Measurements from ENCODE around the gene PDE1C.
"Not testable (repeated sequence)": the region's sequence is repeated elsewhere in the genome, so short reads cannot be mapped to it uniquely, and the experiment has no call there.

The PDE1C gene

DNA sequence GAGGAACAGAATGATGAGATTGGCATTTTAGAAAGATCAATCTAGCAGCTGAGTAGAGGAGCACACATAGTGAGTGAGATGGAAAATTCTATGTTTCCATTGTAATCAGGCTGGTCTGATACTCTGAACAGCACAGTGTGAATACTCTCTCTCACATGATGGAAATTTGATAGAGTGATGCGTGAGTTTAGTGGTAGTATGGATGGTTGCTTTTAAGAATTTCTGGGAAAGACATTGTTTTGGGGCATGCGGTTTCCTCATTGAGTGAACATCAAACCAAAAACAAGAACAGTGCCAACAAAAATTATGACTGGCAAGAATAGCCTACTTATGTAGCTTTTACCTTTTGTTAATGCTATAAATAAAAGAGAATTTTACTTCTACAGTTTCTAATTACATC is 183.2 kb downstream of the PDE1C start:
- no peak for DNase-seq

DNA sequence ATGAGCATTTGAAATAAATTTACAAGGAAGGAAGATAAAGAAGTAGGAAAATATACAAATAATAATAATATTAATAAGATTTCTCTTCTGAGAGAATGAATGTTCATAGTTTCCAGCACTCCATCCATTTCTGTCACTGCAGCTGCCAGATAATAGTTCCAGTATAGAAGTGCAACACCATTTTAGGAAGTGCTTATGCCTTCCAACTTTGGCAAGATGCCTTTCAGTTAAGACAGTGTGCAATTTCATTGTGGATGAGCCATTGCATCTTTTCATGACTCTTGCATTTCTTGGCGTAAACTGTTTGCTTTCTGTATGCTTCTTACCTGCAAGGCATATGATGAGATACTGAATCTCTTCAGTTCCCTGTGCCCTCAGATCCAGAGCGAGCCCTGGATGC is 185.0 kb downstream of the PDE1C start:
- no peak for DNase-seq

DNA sequence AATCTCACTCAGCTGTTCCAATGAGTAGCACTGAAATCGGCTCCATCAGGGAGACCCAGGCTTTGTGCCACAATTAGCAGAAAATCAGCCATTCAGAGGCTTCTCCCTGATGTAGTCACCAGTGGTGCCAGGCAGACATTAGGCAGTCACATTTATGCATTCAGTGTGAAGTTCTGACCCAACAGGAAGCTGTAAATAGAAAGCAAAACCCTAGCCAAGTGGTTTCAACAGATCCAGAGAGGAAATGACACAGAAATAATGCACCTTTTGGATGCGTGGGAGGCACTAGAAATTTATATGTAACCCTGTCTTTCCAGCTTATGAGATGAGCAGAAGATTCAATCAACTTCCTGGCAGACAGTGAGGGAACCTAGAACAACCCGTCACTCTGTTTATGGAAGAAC is 186.4 kb downstream of the PDE1C start:
- DNase-seq = no peak

DNA sequence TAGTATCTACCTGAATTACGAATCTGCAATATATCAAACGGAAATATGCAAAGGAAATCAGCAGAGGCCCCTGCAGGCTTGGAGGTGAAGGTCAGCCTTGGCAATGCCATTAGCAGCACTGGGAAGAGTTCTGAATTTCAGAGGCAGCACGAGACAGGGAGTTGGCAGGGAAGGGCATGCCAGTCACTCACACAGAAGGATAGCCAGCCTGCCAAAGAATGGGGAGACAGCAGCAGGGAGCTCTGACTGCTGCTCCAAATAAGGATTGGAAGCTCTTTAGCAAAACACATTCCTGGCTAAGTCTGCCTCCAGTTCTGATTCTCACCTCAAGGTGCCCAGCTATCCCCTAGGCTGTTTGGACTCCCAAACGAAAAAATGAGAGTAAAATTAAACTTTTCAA is 188.0 kb downstream of the PDE1C start:
- DNase-seq = no peak

DNA sequence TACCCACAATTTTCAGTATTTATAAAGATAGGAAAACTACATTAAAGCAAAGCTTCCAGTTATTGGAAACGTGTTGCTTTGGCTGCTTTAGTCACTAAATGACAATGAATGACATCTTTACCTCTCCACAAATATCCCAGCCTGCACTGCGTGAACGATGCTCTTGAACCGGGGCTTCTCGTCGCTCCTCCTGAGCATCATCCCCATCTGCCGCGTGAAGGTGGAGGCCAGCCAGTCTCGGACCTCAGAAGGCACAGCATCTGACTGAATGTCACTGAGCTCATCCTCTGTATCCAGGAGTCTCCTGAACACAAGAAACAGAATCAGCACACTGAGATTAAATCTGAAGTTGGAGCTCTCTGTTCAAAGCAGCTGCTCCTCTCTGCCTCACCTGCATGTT is 191.3 kb downstream of the PDE1C start:
- DNase-seq = no peak

DNA sequence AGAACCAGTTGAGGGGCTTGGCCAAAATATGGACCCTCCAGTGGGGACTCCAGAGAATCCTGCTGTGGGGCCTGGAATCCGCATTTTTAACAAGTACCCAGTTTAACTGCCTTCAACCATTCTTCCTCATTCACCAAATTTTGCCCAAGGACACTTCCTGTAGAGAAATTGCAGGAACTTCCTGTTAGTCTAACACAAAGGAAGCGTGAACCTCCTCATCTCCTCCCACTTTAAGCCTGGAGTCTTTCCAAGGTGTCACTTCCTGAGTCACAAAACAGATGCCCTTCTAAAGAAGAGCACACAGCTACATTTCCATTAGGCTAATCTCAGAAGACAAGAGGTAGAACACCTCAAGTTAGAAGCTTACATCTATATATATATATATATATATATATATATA is 194.8 kb downstream of the PDE1C start:
- DNase-seq = no peak

DNA sequence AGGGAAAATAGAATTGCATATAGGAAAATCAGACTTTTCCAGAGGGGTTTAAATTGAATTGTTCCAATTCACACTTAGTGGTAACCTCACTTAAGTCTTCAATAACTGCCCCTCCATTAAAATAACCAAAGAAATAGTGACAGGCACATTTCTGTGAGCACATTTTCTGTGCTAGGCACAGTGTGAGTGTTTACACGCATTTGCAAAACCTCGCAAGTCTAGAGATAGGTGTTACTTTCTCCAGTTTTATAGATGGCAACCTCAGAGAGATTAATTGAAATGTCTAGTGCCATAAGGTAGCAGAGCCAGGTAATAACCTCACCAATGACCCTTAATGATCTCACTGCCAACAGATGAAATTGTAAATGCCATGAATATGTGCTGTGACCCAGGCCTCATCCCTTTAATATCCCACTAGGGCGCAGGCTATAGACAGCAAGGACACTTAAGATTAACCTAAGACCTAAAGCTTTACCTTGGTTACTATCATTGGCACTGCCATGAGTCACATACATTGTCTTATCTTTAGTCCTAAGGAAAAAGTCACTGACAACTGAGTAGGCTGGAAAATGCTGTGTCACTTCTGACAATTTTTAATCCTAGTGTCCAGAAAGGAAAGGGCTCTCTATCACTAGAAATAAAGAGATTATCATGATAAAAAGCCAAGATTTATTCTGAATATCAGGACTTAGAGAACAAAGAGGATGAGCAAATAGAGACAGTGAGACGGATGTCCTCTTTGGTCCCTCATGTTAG is 195.4 kb downstream of the PDE1C start:
- DNase-seq = no peak

DNA sequence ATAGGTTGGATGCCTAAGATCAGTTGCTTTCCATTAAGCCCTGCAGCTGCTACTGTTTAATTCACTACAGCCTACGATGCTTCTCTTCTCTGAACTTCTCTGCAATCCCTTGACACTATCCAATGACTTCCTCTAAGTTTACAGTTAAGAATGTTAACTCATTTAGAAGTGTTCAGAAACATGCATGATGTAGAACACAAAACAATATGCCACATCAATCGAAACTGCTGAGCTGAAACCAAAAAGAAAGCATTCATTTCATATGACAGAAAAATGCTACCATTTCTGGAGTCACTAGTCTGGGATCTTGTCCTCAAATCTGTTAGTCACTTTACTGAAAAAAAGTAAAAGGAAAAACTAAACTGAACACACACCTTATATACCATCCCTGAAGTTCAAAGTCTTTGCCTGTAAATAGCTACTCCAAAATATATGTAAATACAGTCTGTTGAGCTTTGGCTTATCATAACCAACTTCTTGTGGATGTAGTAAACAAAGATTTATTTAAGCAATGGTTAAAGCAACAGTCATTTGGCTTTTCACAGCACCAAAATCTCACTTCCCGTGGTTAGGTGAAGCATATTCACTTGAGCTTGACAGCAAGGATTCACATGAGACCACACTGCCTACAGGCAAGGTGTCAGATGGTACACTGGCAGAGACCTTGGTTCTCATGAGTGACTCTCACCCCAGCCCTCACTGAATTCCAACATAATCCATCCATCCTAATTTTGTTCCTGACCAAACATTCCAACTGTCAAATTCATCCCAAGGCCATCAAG is 196.2 kb downstream of the PDE1C start:
- DNase-seq = no peak

DNA sequence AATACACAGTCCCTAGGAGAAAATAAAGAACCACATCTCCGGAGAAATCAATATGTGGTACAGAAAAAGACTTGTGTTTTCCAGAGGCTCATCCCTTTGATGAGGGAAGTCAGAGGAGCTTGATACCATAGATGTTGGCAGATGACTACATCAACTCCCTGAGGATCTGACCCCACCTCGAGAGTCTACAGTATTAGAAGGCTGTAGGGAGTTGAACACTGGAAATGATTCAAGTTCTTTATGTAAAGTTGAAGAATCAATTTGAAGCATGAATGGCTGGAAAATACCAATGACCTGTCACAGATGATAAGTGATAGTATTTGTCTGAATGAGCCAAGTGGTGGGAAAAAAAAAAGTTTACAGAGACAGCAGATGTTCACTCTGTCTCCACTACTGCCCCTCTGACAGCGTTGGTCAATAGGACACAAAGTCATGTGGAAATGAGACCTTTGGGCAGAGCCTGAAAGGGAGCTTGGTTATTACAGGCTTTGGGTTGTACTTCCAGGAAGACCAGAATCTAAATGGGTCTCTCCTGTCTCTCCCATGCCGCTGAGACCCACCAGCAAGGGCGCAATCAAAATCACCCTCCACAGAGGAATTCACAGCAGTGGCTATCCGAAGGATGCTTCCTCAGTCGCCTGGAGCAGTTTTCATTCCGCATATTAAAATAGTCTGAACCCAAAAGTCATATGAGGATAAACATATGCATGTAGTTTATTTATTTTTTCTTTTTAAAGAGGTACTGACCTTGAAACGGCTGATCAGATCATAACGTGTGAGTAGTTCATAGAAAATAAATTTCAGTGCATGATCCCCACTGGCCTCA is 197.4 kb downstream of the PDE1C start:
- DNase-seq = no peak

DNA sequence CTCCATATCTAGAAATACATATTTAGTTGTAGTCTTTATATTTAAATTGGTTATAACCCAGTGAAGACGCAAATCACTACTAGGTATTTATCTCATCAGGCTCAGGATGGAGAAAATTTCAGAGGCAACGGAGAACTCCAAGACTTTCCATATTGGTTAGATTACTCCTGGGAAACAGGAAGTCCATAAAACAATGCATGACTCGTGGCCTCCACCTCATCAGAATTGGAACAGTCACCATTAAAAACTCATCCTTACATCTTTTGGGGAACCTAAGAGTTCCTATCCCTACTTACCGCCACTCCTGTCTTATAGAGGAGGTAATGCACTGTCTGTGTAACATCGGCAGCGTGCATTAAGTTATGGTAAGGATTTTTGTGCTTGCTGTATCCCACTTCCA is 205.6 kb downstream of the PDE1C start:
- no peak for DNase-seq

DNA sequence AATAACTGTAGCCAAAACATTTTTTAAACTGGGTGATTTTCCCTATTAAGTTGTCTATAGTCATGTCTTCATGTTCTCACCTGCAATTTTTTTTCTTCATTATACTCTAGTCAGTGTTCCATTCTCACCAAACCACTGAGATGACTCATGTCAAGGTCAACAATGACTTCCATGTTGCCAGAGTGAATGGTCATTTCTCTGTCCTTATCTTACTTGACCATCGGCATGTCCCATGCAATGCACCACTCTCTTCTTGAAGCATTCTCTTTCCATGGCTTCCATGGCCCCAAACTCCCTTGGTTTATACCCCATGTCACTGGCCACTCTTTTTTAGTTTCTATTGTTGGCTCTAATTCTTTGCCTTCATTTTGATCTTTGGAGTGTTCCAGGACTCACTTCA is 209.3 kb downstream of the PDE1C start:
- DNase-seq = no peak

DNA sequence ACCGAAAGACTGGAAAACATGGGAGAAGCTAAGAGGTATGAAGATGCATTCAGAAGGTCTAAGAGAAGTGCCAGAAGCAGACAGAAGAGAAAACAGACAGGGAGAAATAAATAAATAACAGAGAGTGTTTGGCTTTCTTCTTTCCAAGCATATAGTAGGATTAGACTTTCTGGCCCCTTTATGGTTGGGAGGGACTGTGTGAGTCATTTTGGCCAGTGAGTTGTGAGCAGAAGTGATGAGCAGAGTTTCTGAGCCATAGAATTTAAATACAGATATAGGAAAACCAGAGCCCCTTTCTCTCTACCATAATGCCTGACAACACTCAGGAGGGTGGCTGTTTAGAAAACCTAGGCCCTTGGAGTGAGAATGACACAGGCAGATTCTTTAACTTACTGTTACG is 212.2 kb downstream of the PDE1C start:
- DNase-seq = no peak

DNA sequence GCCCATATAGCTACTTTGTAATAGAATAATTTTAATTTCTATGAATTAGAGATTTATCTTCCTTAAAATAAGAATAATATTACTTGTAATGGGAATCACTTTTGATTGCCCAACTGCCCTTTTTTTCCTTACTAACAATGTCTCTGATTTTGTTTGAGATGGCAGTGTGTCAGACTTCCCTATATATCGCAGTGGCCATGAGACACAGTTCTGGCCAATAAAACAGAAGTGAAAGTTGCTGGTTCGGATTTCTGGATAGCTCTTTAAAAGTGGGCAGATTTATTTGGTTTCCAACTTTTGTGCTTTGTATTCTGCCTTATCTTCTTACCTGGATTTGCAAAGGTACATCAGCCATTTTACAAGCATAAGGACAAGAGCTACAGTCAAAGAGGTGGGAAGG is 213.0 kb downstream of the PDE1C start:
- no peak for DNase-seq

DNA sequence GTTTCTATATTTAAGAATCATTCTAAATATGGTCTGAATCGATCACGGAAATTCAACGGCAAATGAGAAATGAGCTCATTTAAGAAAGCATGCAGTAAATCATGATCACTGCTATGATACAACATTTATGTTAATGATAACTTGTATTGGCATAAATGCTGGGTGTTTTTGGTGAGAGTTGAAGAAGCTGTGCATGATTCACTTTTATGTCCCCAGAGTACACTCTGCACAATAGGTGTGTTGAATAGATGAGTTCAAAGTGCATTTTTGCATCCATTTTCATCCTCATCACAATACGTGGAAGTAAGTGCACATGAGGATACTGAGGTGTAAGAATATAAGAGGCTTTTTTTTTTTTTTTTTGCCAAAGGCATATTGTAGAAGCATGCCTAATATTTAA is 213.9 kb downstream of the PDE1C start:
- no peak for DNase-seq

DNA sequence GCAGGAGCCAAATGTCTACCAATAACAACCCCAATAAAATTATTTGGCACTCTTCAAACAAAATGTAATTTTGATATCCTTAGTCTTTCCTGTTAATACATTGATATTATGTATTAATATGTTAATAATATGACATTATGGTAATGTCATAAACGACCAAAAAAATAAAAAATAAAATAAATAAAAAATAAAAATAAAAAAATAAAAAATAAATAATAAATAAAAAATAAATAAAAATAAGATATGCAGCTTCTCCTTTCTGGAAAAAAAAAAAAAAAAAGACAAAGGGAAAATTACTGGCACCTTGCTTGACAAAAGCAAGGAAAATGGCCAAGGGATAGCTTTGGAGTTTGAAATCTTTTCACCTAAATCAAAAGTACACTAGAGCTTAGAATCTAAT is 214.7 kb downstream of the PDE1C start:
- DNase-seq = no peak

DNA sequence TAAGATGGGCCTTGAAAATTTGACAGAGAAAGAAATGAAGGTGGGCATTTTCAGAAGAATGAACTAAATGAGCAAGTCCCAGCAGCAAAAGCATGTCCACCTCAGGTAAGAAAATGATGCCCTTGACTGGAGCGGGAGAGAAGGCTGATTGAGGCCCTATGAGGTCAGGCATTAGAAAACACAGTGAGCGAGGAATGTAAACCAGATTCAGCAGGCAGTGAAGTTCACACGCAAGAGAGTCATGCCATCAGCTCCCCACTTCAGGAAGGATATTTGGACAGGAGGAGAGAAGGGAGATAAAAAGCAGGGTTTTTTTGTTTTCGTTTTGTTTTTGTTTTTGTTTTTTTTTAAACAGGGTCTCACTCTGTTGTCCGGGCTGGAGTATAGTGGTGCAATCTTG is 216.8 kb downstream of the PDE1C start:
- no peak for DNase-seq

DNA sequence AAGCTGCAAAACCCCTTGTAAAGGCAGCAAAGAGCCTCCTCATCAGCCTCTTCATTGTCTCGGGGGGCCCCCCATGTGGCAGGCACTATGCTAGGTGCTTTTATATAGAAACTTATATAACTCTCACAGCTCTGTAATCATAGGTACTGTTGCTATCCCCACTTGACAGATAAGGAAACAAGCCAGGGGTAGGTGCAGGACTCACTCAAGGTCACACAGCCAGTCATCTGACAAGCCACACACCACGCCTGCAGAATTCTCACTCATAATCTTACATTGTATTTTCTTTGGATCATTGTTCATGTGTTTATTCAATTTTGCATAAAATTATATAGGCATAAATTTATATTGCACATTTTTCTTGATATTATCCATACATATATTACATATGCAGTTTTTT is 217.7 kb downstream of the PDE1C start:
- no peak for DNase-seq

DNA sequence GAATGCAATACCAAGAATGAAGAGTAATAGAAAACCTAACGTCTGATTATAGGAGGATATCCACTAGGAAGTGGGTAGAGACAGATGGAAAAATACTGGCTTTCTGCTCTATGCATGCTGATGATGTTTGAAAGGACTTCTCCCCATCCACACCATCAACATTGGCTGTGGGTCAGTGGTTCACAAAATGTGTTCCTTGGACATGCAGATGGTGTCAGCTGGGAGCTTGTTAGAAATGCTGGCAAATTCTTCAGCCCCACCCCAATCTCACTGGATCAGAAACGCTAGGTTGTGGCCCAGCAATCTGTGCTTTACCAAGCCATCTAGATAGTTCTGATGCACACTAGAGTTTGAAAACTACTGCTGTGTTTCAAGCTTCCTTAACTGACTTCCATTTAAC is 219.1 kb downstream of the PDE1C start:
- no peak for DNase-seq

DNA sequence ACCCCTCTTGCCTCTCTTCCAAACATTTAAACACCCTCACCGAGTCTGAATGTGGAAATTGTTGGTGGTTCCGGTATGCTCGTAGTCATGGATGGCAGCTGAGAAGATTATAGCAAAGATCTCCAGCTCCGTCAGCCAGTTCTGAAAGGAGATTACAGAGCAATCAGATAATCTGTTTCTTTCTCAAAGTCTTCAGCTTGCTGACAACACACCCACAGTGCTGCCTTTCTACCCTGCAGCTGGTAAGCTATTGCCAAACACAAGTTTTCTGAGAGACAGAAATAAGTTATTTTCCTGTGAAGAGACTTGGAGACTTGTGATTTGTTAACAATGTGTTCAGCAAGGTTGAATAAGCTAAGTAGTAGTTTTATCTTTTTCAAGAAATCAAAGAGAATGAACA is 219.6 kb downstream of the PDE1C start:
- DNase-seq = no peak

DNA sequence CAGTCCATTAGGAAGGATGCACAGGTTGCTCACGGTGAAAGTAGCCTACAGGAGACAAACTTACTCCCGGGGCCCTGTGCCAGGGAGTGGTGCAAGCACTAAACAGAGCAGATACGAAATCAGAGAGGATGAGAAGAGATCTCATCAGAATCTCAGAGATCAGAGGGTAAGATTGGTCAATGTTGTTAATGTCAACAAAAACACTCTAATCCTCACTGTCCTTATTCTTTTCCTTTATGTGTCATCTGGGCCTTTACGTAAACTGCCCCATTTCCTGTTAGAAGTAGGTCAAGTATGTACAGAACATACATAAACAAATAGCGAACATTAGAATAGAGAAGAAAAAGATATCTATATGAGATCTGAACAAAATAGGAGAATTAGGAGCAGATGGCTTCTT is 220.1 kb downstream of the PDE1C start:
- DNase-seq = no peak

DNA sequence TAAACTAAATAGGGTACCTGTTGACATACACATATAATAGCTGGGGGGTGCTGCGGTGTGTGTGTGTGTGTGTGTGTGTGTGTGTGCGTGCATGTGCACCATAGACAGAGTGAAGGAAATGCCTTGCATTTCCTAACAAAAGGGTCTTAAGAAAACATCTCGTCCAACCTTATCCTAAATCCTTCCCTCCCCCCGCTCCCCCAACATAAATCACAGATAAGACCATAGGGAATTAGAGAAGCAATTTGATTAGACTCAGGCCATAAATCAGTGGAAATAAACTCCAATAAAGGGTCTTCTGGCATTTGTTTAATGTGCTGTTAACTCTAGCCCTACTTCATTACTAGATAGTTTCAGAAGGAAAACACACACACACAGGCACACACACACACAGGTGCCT is 234.7 kb downstream of the PDE1C start:
- DNase-seq = no peak

DNA sequence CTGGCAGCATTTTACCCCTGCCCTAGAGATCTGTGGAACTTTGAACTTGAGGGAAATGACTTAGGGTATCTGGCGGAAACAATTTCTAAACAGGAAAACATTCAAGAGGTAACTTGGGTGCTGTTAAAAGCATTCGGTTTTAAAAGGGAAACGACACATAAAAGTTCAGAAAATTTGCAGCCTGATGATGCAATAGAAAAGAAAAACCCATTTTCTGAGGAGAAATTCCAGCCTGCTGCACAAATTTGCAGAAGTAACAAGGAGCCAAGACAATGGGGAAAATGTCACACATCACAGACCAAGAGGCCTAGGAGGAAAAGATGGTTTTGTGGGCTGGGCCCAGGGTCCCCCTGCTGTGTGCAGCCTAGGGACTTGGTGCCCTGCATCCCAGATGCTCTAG is 236.6 kb downstream of the PDE1C start:
- DNase-seq = not testable (repeated sequence)

DNA sequence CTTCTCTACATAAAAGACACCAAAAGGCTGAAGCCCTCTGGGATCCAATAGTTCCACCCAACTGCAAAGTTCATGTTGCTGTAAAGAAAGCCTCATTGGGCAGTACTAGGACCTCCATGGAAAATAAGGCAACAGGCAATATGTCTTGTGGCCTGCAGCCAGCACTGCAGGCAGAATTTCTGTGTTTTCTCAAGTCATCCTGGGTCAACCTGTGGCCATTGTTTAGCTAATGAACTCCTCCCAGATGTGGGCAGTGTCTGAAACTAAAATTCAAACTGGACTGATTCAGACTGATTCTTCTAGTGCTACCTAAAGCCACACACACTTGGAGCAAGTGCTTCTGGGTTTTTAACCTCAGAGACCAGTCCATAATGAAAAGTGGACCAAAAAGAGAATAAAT is 241.7 kb downstream of the PDE1C start:
- no peak for DNase-seq

DNA sequence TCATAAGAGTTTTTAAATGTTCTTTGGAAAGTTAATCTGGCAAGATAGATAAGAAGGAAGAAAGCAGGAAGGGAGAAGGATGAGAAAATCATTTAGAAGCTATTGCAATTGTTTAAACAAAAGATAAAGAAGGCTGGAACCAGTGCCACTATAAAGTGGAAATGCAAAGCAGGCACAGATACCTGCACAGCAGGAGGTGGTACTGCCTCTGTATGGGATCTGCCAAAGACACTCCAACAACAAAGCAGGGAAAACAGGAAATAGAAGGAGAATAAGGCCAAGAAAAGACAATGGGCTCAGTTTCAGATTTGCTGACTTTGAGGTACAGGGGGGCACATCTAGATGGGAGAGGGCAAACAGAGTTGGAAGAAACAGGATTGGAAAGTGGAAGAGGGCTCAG is 244.6 kb downstream of the PDE1C start:
- no peak for DNase-seq
